AML-193 (cell line): ENCODE results near the gene GRIK4.
"Not testable (repeated sequence)": the region's sequence is repeated elsewhere in the genome, so short reads cannot be mapped to it uniquely, and the experiment has no call there.

ENCODE experiments used
- DNase-seq, 2 experiments: peaks; one replicate each; lab custom pipeline; 2025; lab: John Stamatoyannopoulos, UW

GRIK4 gene

GRCh38 chr11:120577041-120577440, 65.5 kb downstream of the GRIK4 start:
- DNase-seq: no peak

- no peak for DNase-seq
Measured at GRCh38 chr11:120577624-120578363, 66.2 kb downstream of the GRIK4 start.

- DNase-seq: no peak
Measured at GRCh38 chr11:120578596-120579154, 67.1 kb downstream of the GRIK4 start.

DNA sequence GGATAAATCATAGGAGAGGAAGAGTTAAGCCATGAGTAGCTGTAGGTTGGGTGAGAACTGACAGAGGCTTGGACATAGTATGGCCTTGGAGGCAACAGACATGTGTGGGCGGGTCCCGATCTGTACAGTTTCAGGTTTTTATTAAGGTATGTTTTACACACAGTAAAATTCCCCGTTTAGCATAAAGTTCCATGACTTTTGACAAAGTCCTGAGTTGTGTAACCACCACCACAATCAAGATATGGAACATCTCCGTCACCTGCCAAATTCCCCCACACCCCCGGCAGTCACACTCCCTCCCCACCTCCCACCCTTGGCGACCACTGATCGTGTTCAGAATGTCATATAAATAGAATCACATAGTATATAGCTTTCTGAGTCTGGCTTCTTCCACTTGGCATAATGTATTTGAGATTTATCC, 68.1 kb downstream of the GRIK4 start:
- DNase-seq: no peak

GRCh38 chr11:120581313-120581712, 69.8 kb downstream of the GRIK4 start:
- peak; percentile 6 to 28 for DNase-seq

DNA sequence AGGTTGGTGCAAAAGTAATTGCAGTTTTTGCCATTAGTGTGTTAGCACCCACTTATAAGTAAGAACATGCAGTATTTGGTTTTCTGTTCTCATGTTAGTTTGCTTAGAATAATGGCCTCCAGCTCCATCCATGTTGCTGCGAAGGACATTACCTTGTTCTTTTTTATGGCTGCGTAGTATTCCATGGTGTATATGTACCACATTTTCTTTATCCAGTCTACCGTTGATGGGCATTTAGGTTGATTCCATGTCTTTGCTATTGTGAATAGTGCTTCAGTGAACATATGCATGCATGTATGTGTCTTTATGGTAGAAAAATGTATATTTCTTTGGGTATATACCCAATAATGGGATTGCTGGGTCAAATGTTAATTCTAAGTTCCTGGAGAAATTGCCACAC, 71.0 kb downstream of the GRIK4 start:
- not testable (repeated sequence) for DNase-seq

DNA sequence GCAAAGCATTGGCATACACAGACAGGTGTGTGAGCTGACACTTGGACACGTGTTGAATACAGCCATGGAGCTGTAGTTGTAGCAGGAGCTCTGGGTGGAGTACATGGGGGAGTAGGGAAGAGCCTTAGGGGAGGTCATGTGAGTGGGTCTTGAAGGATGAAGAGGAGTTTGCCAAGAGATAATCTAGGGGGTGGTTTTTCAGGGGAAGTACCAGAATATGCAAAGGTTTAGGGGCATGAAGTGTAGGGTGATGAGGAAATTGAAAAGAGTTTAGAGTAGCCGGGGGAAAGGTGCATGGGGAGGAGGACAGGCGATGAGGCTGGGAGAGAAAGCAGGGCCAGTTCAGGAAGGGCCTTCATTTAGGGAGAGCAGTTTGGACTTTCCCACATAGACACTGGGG, 74.5 kb downstream of the GRIK4 start:
- no peak for DNase-seq

DNA sequence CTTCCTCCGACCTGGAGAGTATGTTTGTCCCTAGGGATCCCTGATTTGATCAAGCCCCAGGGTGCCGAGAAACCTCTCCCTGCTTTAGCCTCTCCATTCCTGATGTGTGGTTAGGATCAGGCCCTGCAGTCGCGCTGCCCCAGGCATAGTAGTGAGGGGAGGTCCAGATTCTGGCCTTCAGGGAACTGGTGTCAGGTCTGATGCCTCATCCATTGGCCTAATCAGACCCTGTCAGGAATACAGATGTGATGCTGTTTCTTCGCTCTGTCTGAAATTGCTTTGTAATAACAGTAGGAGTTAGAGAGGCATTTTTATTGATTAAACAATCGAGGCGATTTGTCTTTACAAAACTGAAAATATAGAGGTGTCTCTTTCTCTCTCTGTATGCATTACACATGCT, 75.2 kb downstream of the GRIK4 start:
- no peak for DNase-seq

- DNase-seq: no peak
Measured at GRCh38 chr11:120587299-120587698, 75.8 kb downstream of the GRIK4 start.

- DNase-seq: no peak
Measured at GRCh38 chr11:120589376-120589775, 77.8 kb downstream of the GRIK4 start.

DNA sequence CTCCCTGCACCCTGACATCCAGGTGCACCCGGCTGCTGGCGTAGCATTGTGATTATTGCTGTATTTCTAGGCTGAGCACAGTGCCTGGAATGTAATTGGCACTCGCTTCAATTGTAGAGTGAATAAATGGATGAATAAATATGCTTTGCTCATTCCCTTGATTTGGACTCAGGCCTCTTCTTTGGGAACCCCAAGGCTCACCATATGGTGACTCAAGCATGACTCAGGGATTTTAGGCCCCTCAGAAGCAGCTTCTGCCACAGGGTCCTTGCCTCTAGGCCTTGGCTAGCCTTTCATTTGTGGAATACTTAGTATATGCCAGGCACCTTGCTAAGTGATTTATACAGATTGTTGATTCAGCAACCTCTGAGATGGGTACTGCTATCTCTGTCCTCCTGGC, 78.9 kb downstream of the GRIK4 start:
- no peak for DNase-seq

- no peak for DNase-seq
Measured at GRCh38 chr11:120594746-120595145, 83.2 kb downstream of the GRIK4 start.

DNA sequence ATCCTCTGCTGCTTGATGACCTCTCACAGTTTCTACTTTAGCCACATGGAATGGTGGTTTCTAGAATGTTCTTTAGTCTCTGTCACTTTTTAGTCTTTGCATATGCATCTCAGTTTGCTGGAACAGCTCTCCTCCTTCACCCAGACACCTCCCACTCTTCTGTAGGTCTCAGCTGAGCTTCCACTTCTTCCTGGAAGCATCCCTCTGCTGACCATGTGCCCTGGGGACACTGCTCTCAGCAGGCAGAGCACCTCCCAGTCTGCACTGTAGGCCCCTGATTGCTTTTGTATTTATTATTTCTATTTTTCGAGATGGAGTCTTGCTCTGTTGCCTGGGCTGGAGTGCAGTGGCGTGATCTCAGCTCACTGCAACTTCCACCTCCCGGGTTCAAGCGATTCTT, 84.0 kb downstream of the GRIK4 start:
- DNase-seq: no peak

DNA sequence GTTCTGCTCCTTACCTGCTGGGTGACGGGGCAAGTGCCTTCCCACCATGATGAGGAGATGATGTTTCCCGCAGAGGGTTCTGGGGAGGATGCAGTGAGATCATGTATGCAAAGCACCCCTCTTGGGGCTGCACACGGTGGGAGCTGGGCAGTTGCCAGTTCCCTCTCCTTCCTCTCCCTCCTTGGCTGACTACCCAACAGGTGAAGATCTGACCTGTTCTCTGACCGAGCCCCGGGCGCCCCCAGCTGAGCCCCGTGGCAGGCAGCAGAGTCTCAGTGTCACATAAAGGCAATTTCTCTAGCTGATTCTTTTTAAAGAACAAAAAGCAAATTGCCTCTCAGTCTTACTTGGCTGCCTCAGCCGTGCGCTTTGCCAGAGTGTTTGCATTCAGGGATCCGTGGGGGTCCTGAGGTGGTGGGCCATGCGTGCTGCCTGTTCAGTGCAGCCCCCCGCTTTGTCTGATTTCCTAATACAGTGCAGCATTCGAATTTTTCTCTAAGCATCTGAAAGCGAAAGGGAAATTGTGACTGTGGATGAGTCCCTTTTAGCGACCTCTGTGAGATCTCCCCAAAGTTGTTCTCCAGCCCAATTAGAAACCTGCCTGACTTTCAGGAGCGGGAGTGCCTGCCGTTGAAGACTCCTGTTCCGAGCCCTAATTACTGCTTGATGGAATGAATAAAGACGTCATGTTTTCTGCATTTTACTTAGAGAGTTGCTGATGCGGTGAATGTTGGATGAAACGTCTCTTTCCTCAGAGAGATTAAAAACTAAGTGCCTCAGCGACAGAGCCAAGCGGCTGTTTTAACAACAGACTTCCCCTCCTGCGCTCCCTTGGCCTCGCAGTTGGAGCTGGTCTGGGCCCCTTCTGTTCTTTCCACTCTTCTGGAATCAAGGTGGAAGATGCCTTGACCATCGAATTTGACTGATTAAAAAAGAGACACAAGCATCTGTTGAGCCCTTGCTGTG, 86.0 kb downstream of the GRIK4 start:
- DNase-seq: no peak

DNA sequence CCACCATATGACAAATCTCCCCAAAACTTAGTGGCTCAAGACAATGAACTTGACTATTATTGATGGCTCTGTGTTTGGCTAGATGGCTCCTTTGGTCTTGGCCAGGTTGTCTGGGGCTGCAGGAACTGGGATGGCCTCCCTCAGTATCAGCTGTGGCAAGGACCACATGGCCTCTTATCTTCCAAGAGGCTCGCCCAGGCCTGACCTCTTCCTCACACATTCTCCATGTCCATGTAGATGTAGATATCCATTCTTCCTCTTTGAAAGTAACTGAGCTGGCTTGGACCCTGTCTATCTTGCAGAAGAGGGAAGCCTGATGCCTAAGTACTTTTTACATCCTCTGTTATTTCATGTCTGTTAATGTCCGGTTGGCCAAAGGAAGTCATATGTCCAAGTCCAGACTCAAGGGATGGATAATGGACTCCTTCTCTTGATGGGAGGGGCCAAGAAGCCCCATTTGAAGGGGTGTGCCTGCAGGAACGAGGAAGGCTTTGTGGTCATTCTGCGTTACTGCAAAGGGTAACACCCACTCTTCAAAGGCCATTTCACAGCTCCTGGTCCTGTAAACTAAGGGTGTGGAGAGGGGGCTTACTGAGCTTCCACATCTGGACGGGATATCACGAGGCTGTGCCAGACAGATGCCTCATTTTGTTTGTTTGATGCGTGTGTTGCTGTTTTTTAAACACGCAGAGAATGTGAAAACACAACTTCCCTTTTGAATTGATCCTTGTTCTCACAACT, 87.1 kb downstream of the GRIK4 start:
- DNase-seq: no peak

GRCh38 chr11:120599816-120600420, 88.4 kb downstream of the GRIK4 start:
- no peak for DNase-seq

- DNase-seq: no peak
Measured at GRCh38 chr11:120601536-120601935, 90.0 kb downstream of the GRIK4 start.

- DNase-seq: no peak
Measured at GRCh38 chr11:120603071-120603470, 91.5 kb downstream of the GRIK4 start.

- DNase-seq: no peak
Measured at GRCh38 chr11:120605469-120605868, 93.9 kb downstream of the GRIK4 start.

GRCh38 chr11:120606211-120607010, 94.9 kb downstream of the GRIK4 start:
- DNase-seq: no peak

- no peak for DNase-seq
Measured at GRCh38 chr11:120608061-120608460, 96.5 kb downstream of the GRIK4 start.
